Uterus (tissue), 4 donors: ENCODE results near the gene CNTFR. TPM values are rescaled to one million over a fixed set of nuclear protein-coding genes. Genes with fewer than 3 reads are reported as not detected.

Experiments
- DNase-seq, 2 donors: peaks; one replicate each; pipeline ENCODE4 v3.0.0-alpha.2; 2019 to 2020
- H3K27ac ChIP-seq, 2 donors: fragments of 200-600 bp; sonication (generic); 1 replicate in 1 of 2; 2 replicates in 1 of 2; pipeline ENCODE4 v1.5.1; 2016 to 2018
- H3K27me3 ChIP-seq, 2 donors: fragments of 200-600 bp; sonication (generic); one replicate each; pipeline ENCODE4 v1.5.1; 2018 to 2019; ENCODE audit warnings: control low read depth in 1 of 2
- H3K36me3 ChIP-seq, 2 donors: fragments of 200-600 bp; sonication (generic); one replicate each; pipeline ENCODE4 v1.5.1; 2019; ENCODE audit warnings: control low read depth in 1 of 2
- H3K4me1 ChIP-seq, 2 donors: fragments of 200-600 bp; sonication (generic); one replicate each; pipeline ENCODE4 v1.5.1; 2018 to 2019; ENCODE audit warnings: control low read depth in 1 of 2
- H3K4me3 ChIP-seq, 2 donors: fragments of 200-600 bp; sonication (generic); 1 replicate in 1 of 2; 2 replicates in 1 of 2; pipeline ENCODE4 v1.5.1; 2018 to 2019; ENCODE audit warnings: mild to moderate bottlenecking in 1 of 2
- H3K9me3 ChIP-seq, 2 donors: fragments of 200-600 bp; sonication (generic); one replicate each; pipeline ENCODE4 v1.5.1; 2019; ENCODE audit warnings: control low read depth in 1 of 2
- POLR2A ChIP-seq, 2 donors: fragments of 450-650 bp; IDR thresholded peaks; one replicate each; pipeline ENCODE4 v1.6.1; 2016; ENCODE audit warnings: antibody characterized with exemption in 2 of 2, mild to moderate bottlenecking in 1 of 2, moderate library complexity in 1 of 2
- intact Hi-C: fragments of 100-400 bp; cut with DNase I; formaldehyde crosslinking; loops from one replicate; pipeline ENCODE4 v1.15.1; 2023; ENCODE audit warnings: low total_unique reads
- total RNA-seq, 4 donors: library from RNA; depleted of rRNA in 3 of 4; stranded (reverse); fragments of >200 nt in 3 of 4; gene quantifications; one replicate each; pipeline versions ENCODE4 v1.1.0 to v1.2.4, GENCODE V29; 2014 to 2023
- TF ChIP-seq, protein P1 (sequence below), 4 experiments: fragments of 200-600 bp in 2 of 4; fragments of 450-650 bp in 2 of 4; sonication (generic) in 2 of 4; IDR thresholded peaks; one replicate each; pipeline ENCODE4 v1.5.1; 2016 to 2019; ENCODE audit warnings: antibody characterized with exemption in 4 of 4, mild to moderate bottlenecking in 2 of 4, moderate library complexity in 1 of 4
- donor health status: DM: yes; HTN: yes; CAD: no.

Gene CNTFR
- total RNA-seq, 4 donors from 2014 or later, result 0.59 to 14.7 (median 6.6) TPM; not detected in 1

DNA sequence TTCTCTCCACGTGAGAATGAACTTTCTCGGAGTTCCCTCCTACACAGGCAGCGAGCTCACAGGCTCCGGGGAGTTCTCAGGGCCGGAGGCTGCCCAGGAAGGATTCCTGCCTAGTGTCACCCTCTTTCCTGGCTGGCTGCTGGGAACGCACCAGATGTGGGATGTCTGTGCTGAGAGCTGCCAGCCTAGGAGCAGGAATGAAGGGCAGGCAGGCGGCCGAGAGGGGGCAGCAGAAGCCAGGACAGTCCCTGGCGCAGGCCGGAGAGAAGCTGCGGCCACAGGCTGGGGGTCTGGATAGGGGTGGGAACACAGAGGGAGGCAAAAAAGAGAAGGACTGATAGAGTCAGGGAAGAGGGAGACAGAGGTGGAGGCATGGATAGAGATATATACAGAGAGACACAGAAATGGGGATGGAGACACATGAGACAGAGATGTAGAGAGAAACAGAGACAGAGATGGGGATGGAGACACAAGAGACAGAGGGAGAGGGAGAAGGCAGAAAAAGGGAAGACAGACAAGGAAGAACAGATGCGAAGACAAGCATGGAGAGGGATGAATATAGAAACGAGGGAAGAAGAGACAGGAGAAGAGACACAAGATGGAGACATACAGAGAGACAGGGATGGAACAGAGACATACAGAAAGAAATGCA lies 41.4 kb downstream of the CNTFR start:
- intact Hi-C loops, result no loop called here

DNA sequence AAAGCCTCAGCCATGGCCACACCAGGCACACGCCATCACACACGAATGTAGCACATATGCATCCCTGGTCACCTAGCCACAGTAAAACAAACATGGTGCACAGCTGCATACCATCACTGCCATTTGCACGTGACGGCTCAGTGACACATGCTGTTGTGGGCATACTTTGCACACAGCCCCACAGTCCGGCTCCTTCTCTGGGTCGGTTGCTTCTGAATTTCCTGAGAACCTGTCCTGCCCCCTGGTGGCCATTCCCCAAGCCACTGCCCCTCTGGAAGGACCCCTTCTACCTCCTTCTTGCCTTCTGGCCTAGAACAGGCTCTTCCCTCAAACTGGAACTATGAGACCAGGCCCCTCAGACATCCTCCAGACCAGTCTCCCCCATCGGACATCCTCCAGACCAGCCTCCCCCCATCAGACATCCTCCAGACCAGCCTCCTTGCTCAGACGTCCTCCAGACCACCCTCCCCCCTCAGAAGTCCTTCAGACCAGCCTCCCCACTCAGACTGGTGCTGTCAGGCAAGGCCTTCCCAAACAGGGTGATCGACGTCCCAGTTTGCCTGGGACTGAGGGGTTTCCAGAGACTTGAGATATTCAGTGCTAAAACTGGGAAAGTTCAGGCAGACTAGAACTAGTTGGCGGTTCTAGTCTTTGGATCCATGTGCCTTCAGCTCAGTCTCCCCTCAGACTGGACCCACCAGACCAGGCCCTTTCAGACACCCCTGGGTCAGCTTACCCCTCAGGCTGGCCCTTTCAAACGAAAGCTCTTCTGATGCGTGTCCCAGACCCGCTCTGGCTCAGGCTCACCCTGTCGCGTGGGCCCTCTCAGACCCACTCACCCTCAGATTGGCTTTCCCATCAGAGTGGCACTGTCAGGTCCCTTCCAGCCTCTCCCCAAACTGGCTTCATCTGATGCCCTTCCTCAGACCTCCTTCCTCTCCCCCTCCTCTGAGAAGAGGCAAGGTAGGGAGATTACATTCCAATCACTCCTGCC lies 42.4 kb downstream of the CNTFR start:
- no peaks in the 10 kb centered on the region for H3K9me3 ChIP-seq
- DNase-seq, result peak; percentile 33 to 52
- no peak overlapping the region for H3K27ac ChIP-seq
- intact Hi-C loops, result no loop called here
- TF ChIP-seq, protein P1, sequence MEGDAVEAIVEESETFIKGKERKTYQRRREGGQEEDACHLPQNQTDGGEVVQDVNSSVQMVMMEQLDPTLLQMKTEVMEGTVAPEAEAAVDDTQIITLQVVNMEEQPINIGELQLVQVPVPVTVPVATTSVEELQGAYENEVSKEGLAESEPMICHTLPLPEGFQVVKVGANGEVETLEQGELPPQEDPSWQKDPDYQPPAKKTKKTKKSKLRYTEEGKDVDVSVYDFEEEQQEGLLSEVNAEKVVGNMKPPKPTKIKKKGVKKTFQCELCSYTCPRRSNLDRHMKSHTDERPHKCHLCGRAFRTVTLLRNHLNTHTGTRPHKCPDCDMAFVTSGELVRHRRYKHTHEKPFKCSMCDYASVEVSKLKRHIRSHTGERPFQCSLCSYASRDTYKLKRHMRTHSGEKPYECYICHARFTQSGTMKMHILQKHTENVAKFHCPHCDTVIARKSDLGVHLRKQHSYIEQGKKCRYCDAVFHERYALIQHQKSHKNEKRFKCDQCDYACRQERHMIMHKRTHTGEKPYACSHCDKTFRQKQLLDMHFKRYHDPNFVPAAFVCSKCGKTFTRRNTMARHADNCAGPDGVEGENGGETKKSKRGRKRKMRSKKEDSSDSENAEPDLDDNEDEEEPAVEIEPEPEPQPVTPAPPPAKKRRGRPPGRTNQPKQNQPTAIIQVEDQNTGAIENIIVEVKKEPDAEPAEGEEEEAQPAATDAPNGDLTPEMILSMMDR (IDR thresholded peaks at IDR 0.05), result peak in 3 of 4 experiments; percentile 23 to 43 (median 36)
- TF ChIP-seq POLR2A (IDR thresholded peaks at IDR 0.05), result no peak
- no peaks in the 10 kb centered on the region for H3K27me3 ChIP-seq
- H3K36me3 ChIP-seq, result no peaks in the 10 kb centered on the region
- H3K4me1 ChIP-seq, result no peaks in the 10 kb centered on the region
- no peak overlapping the region for H3K4me3 ChIP-seq

More for the DNA sequence above, 41.4 kb downstream of the CNTFR start:
- Histone ChIP-seq H3K4me1 (no peaks in the 10 kb centered on the region), H3K27ac (no peak overlapping the region), H3K9me3 (no peaks in the 10 kb centered on the region), H3K27me3 (no peaks in the 10 kb centered on the region), H3K36me3 (no peaks in the 10 kb centered on the region), H3K4me3 (no peak overlapping the region)
- peak; percentile 57 to 73 for DNase-seq
- TF ChIP-seq, protein P1 (IDR thresholded peaks at IDR 0.05), result peak; percentile 66 to 87 (median 74)
- TF ChIP-seq POLR2A (IDR thresholded peaks at IDR 0.05), result no peak

DNA sequence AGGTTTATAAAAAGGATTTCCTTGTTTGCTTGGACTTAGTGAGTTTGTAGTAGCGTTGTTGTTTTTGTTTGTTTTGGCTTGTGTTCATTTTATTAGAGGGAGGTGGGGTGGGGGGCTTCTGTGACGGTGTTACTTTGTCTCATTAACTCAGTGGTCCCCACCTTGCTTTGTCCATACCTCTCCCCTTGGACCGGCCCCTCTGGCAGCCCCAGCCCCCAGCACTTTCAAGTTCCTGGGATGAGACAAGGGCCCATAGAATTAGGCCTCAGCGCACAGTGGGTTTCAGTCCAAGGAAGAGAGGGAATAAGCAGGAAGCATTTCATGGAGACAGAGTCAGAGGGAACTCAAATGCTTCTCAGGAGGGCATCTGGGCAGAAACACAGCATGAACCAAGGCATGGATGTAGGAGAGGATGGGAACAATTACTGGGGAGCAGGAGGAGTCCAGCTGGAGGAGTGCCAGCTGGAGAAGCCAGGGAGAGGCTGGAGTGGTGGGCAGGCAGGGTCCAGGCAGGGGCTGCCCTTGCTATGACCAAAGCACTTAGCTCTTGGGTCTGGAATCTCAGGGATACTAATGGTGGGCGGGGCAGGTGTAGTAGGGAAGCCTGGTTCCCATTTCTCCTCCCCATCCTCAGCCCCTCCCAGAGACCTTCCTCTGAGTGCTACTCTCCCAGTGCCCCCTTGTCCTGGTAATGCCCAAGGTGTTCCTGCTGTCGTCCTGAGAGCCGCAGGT lies 43.3 kb downstream of the CNTFR start:
- Histone ChIP-seq H3K4me1 (no peaks in the 10 kb centered on the region), H3K27ac (no peak overlapping the region), H3K4me3 (no peak overlapping the region), H3K36me3 (no peaks in the 10 kb centered on the region), H3K9me3 (no peaks in the 10 kb centered on the region), H3K27me3 (no peaks in the 10 kb centered on the region)
- TF ChIP-seq, protein P1 (IDR thresholded peaks at IDR 0.05), result no peak
- TF ChIP-seq POLR2A (IDR thresholded peaks at IDR 0.05), result no peak
- DNase-seq, result no peak
- intact Hi-C loops, result no loop called here

DNA sequence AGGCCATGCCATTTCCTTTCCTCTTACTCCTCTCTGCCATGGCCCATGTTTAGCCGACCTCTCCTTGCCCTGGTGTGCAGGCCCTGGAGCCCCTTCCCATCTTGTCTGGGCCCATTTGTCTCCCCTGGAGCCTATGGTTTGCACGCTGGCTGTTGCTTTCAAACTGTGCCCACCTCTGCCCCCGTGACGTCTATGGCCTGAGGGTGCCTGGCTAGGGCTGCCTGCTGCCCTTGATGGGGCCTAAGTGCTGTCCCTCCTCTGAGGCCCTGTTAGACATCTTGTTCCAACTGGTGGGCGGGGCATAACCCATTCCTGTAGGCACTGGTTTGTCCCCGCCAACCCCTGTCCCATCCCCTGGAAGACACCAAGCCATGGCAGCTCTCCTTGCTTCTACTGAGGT lies 44.0 kb downstream of the CNTFR start:
- Histone ChIP-seq H3K4me1 (no peaks in the 10 kb centered on the region), H3K36me3 (no peaks in the 10 kb centered on the region), H3K27me3 (no peaks in the 10 kb centered on the region), H3K27ac (no peak overlapping the region), H3K9me3 (no peaks in the 10 kb centered on the region), H3K4me3 (no peak overlapping the region)
- intact Hi-C loops, result no loop called here
- TF ChIP-seq, protein P1 (IDR thresholded peaks at IDR 0.05), result no peak
- TF ChIP-seq POLR2A (IDR thresholded peaks at IDR 0.05), result no peak
- no peak for DNase-seq
